Renal cortex interstitium (tissue), 11 donors: ENCODE measurements around the gene PSMG4. TPM values are rescaled to one million over a fixed set of nuclear protein-coding genes. Genes with fewer than 3 reads are reported as not detected.
"Not testable (repeated sequence)": the region's sequence is repeated elsewhere in the genome, so short reads cannot be mapped to it uniquely, and the experiment has no call there.

Experiments
- DNase-seq, 11 donors: peaks; one replicate each; pipeline ENCODE4 v3.0.0-alpha.2; 2013; ENCODE audit warnings: low read depth in 9 of 11, low spot score in 4 of 11; ENCODE audit errors: extremely low read depth in 1 of 11
- polyA plus RNA-seq, 3 donors: library from polyadenylated mRNA; unstranded; fragments of 120-200 nt; gene quantifications; one replicate each; pipeline ENCODE4 v1.2.1, GENCODE V29; 2013; ENCODE audit not compliant: insufficient read length in 3 of 3

PSMG4 gene
- polyA plus RNA-seq, 3 donors, result 18.5 to 26.3 (median 21.0) TPM

GRCh38 chr6:3242768-3243167 is 16.0 kb upstream of the PSMG4 start:
- no peak for DNase-seq

GRCh38 chr6:3244003-3244831 is 14.5 kb upstream of the PSMG4 start:
- DNase-seq, result no peak

- not testable (repeated sequence) for DNase-seq
Observed at GRCh38 chr6:3244832-3245161, 13.9 kb upstream of the PSMG4 start.

GRCh38 chr6:3245216-3245615 is 13.5 kb upstream of the PSMG4 start:
- no peak for DNase-seq

- peak in 4 of 11 donors; percentile 35 to 60 (median 56) for DNase-seq
Observed at GRCh38 chr6:3247255-3248146, 11.2 kb upstream of the PSMG4 start.

GRCh38 chr6:3249821-3250220 is 8.9 kb upstream of the PSMG4 start:
- no peak for DNase-seq

GRCh38 chr6:3250231-3250675 is 8.5 kb upstream of the PSMG4 start:
- DNase-seq, result no peak

GRCh38 chr6:3251462-3252314 is 7.1 kb upstream of the PSMG4 start:
- DNase-seq, result peak in 7 of 11 donors; percentile 64 to 82 (median 71)

GRCh38 chr6:3252369-3252768 is 6.4 kb upstream of the PSMG4 start:
- DNase-seq, result no peak

- no peak for DNase-seq
Observed at GRCh38 chr6:3252861-3253596, 5.7 kb upstream of the PSMG4 start.

GRCh38 chr6:3253597-3253961 is 5.2 kb upstream of the PSMG4 start:
- no peak for DNase-seq

GRCh38 chr6:3258201-3258600 is 546 bp upstream of the PSMG4 start:
- no peak for DNase-seq

GRCh38 chr6:3259491-3259958 is 778 bp downstream of the PSMG4 start:
- DNase-seq, result no peak

- DNase-seq, result no peak
Observed at GRCh38 chr6:3260296-3260695, 1.5 kb downstream of the PSMG4 start.

GRCh38 chr6:3260772-3261517 is 2.2 kb downstream of the PSMG4 start:
- no peak for DNase-seq

GRCh38 chr6:3261518-3261820 is 2.7 kb downstream of the PSMG4 start:
- no peak for DNase-seq

GRCh38 chr6:3261921-3262320 is 3.2 kb downstream of the PSMG4 start:
- no peak for DNase-seq

GRCh38 chr6:3263096-3263495 is 4.3 kb downstream of the PSMG4 start:
- DNase-seq, result no peak
